DOHH2 (cell line): ENCODE data around the gene EIF3M.

ENCODE experiments used
- H3F3A ChIP-seq: fragments of 200-600 bp; sonication (generic), shearing (Covaris generic); 2 replicates; pipeline ENCODE4 v1.6.0; 2016; ENCODE audit warnings: antibody characterized with exemption, mild to moderate bottlenecking; ENCODE audit not compliant: control insufficient read depth, insufficient read depth
- H3K27ac ChIP-seq: fragments of 200-600 bp; sonication (generic); 2 replicates; pipeline ENCODE4 v1.5.1; 2014; ENCODE audit warnings: low read depth, mild to moderate bottlenecking, low read length, moderate library complexity
- H3K27me3 ChIP-seq: fragments of 200-600 bp; sonication (generic); 2 replicates; pipeline ENCODE4 v1.6.1; 2014; ENCODE audit warnings: mild to moderate bottlenecking, low read length, mixed read lengths; ENCODE audit not compliant: control insufficient read depth
- H3K36me3 ChIP-seq: fragments of 200-600 bp; sonication (generic); 2 replicates; pipeline ENCODE4 v1.6.1; 2014; ENCODE audit warnings: mild to moderate bottlenecking, low read length, moderate library complexity, mixed read lengths; ENCODE audit not compliant: control insufficient read depth
- H3K4me1 ChIP-seq: fragments of 200-600 bp; sonication (generic); 2 replicates; pipeline ENCODE4 v1.6.1; 2014; ENCODE audit warnings: mild to moderate bottlenecking, low read length, mixed read lengths; ENCODE audit not compliant: control insufficient read depth
- H3K4me2 ChIP-seq: fragments of 200-600 bp; sonication (generic); 2 replicates; pipeline ENCODE4 v1.6.0; 2014; ENCODE audit warnings: mild to moderate bottlenecking, low read length, moderate library complexity
- H3K4me3 ChIP-seq: fragments of 200-600 bp; sonication (generic); 2 replicates; pipeline ENCODE4 v1.5.1; 2014; ENCODE audit warnings: mild to moderate bottlenecking, low read length, mixed read lengths
- H3K79me2 ChIP-seq: fragments of 200-600 bp; sonication (generic); 2 replicates; pipeline ENCODE4 v1.6.1; 2014; ENCODE audit warnings: mild to moderate bottlenecking, low read length, mixed read lengths; ENCODE audit not compliant: control insufficient read depth
- H3K9me2 ChIP-seq: fragments of 200-600 bp; sonication (generic); replicated peaks from 2 replicates; pipeline ENCODE4 v1.6.1; 2014; ENCODE audit warnings: mild to moderate bottlenecking, low read length, mixed read lengths; ENCODE audit not compliant: control insufficient read depth
- H3K9me3 ChIP-seq: fragments of 200-600 bp; sonication (generic); 2 replicates; pipeline ENCODE4 v1.6.1; 2014; ENCODE audit warnings: antibody characterized with exemption, low read length, mixed read lengths; ENCODE audit not compliant: control insufficient read depth, insufficient read depth
- H4K20me1 ChIP-seq: fragments of 200-600 bp; sonication (generic); 2 replicates; pipeline ENCODE4 v1.6.0; 2014; ENCODE audit warnings: low read depth, mild to moderate bottlenecking, antibody characterized with exemption, low read length, moderate library complexity; ENCODE audit not compliant: control insufficient read depth, insufficient read depth
- CTCF ChIP-seq: fragments of 200-600 bp; sonication (generic); IDR thresholded peaks from one replicate; pipeline ENCODE4 v1.5.1; 2014; ENCODE audit warnings: antibody characterized with exemption, mild to moderate bottlenecking, low read depth, low read length; ENCODE audit not compliant: poor library complexity, severe bottlenecking
- EZH2phosphoT487 ChIP-seq: fragments of 200-600 bp; sonication (generic); IDR thresholded peaks from 2 replicates; pipeline ENCODE4 v1.6.1; 2017; ENCODE audit warnings: borderline replicate concordance, mild to moderate bottlenecking, antibody characterized with exemption, low read length, moderate library complexity, mixed read lengths

The EIF3M gene

GRCh38 chr11:32550207-32550606 is 33.4 kb upstream of the EIF3M start:
- H3K79me2 ChIP-seq, result no peaks in the 10 kb centered on the region
- no peak overlapping the region for H3K4me3 ChIP-seq
- no peaks in the 10 kb centered on the region for H3K9me3 ChIP-seq
- no peaks in the 10 kb centered on the region for H3F3A ChIP-seq
- H3K9me2 ChIP-seq, result no peaks in the 10 kb centered on the region
- no peaks in the 10 kb centered on the region for H4K20me1 ChIP-seq
- H3K27ac ChIP-seq, result no peak overlapping the region
- H3K4me2 ChIP-seq, result no peak overlapping the region
- H3K4me1 ChIP-seq, result peaks cover 14% of the 10 kb centered on the region
- H3K27me3 ChIP-seq, result no peaks in the 10 kb centered on the region
- H3K36me3 ChIP-seq, result no peaks in the 10 kb centered on the region
- TF ChIP-seq EZH2phosphoT487, result no peak
- no peak for TF ChIP-seq CTCF

- Histone ChIP-seq H3K79me2 (no peaks in the 10 kb centered on the region), H3K4me1 (peaks cover 8% of the 10 kb centered on the region)
- no peak for TF ChIP-seq EZH2phosphoT487
- TF ChIP-seq CTCF, result no peak
Measured at GRCh38 chr11:32555091-32555490, 28.5 kb upstream of the EIF3M start.

GRCh38 chr11:32555895-32556294 is 27.7 kb upstream of the EIF3M start:
- Histone ChIP-seq H3K4me3 (no peak overlapping the region), H3K27me3 (no peaks in the 10 kb centered on the region; the same call in 1 of the 2 replicates), H3K9me2 (no peaks in the 10 kb centered on the region), H3K27ac (no peak overlapping the region), H3K9me3 (no peaks in the 10 kb centered on the region), H4K20me1 (no peaks in the 10 kb centered on the region), H3F3A (no peaks in the 10 kb centered on the region), H3K36me3 (no peaks in the 10 kb centered on the region), H3K4me2 (no peak overlapping the region), H3K79me2 (no peaks in the 10 kb centered on the region), H3K4me1 (peaks cover 6% of the 10 kb centered on the region; the same call in 1 of the 2 replicates)
- TF ChIP-seq CTCF (no peak), EZH2phosphoT487 (no peak)

More at GRCh38 chr11:32555091-32555490, 28.5 kb upstream of the EIF3M start:
- Histone ChIP-seq H3K27me3 (no peaks in the 10 kb centered on the region; the same call in 1 of the 2 replicates), H3K4me3 (no peak overlapping the region), H3K9me3 (no peaks in the 10 kb centered on the region), H3K27ac (no peak overlapping the region), H3K4me2 (no peak overlapping the region), H3K36me3 (no peaks in the 10 kb centered on the region), H3K9me2 (no peaks in the 10 kb centered on the region), H3F3A (no peaks in the 10 kb centered on the region), H4K20me1 (no peaks in the 10 kb centered on the region)

- Histone ChIP-seq H3K79me2 (no peaks in the 10 kb centered on the region), H3K4me2 (no peak overlapping the region), H3K4me1 (no peaks in the 10 kb centered on the region), H3F3A (no peaks in the 10 kb centered on the region), H3K9me3 (no peaks in the 10 kb centered on the region), H4K20me1 (no peaks in the 10 kb centered on the region), H3K4me3 (no peak overlapping the region), H3K36me3 (no peaks in the 10 kb centered on the region), H3K9me2 (no peaks in the 10 kb centered on the region), H3K27me3 (no peaks in the 10 kb centered on the region; the same call in 1 of the 2 replicates), H3K27ac (no peak overlapping the region)
- TF ChIP-seq CTCF (no peak), EZH2phosphoT487 (no peak)
Measured at GRCh38 chr11:32561835-32562234, 21.8 kb upstream of the EIF3M start.
